ENCODE data around the gene C11orf24. TPM values are rescaled to one million over a fixed set of nuclear protein-coding genes. Genes with fewer than 3 reads are reported as not detected.
A peak's percentile ranks its signal among the peaks of the same experiment; 100 is the strongest.

C11orf24 gene
- total and polyA plus RNA-seq, 10 of the 15 experiments (the other 5 are each of a cell fraction or from before 2014, with no cell fraction given) = 4.3 to 104 (median 41.4) TPM

GRCh38 chr11:68267881-68268240 is 3.9 kb downstream of the C11orf24 start (continued):
- TF ChIP-seq ZBTB11 (CRISPR knock-in tag; IDR thresholded peaks at IDR 0.05) (no peak), EED (IDR thresholded peaks at IDR 0.05; ENCODE audit: low read depth) (no peak)

GRCh38 chr11:68266936-68267880 is 4.6 kb downstream of the C11orf24 start:
- SMC1A ChIA-PET (ENCODE audit: uncharacterized antibody, unreplicated experiment) = interaction anchor here (0.9 to 9.9 kb wide), 7 partner anchors 9 to 74 kb away, joined by 3 to 102 read pairs (median 6); no protein-coding TSS in a partner anchor
- no peaks in the 10 kb centered on the region for H3K9me3 ChIP-seq (replicated peaks; ENCODE audit: control insufficient read depth, insufficient read depth, low read length)
- DNase-seq (ENCODE audit: low read depth, low spot score) = no peak
- peaks cover 16 to 24% of the 10 kb centered on the region in 2 experiments; a peak in 3 of 4 replicates for H3K36me3 ChIP-seq (ENCODE audit: control insufficient read depth in 2 of 2, insufficient read depth in 2 of 2, low read length in 1 of 2)
- H3K27ac ChIP-seq (ENCODE audit: control insufficient read depth, insufficient read depth) = peak overlapping the region; percentile 93
- TF ChIP-seq SPI1 (IDR thresholded peaks at IDR 0.05; ENCODE audit: borderline replicate concordance, insufficient read depth, low read depth, low read length) = no peak
- TF ChIP-seq POLR2AphosphoS2 (IDR thresholded peaks at IDR 0.05; ENCODE audit: low read depth, low read length) = no peak
- TF ChIP-seq SIN3A (IDR thresholded peaks at IDR 0.05; ENCODE audit: low read depth, low read length) = peak; percentile 14; the same call in 1 of the 2 replicates
- TF ChIP-seq KDM1A (IDR thresholded peaks at IDR 0.05; ENCODE audit: borderline replicate concordance) = no peak
- peak; percentile 93 for TF ChIP-seq ZBTB40 (IDR thresholded peaks at IDR 0.05; ENCODE audit: borderline replicate concordance)
- TF ChIP-seq BACH1 (IDR thresholded peaks at IDR 0.05; ENCODE audit: borderline replicate concordance) = no peak
- 83% methylated on average over 12 of the region's 12 CpGs for WGBS (ENCODE audit: insufficient coverage, insufficient replicate concordance, low lambda C conversion rate, missing lambda C conversion rate)
- H2AFZ ChIP-seq (ENCODE audit: control insufficient read depth, low read depth, low read length) = no peak overlapping the region
- RAD21 ChIA-PET (ENCODE audit: unreplicated experiment) = interaction anchor here (0.8 to 3.8 kb wide), 4 partner anchors 9 to 33 kb away, joined by 4 to 24 read pairs (median 12); no protein-coding TSS in a partner anchor
- H3K27me3 ChIP-seq (replicated peaks in 1 of 2; ENCODE audit: control insufficient read depth in 2 of 2, insufficient read depth in 2 of 2, low read length in 1 of 2) = no peaks in the 10 kb centered on the region
- peaks cover 39% of the 10 kb centered on the region for H3K4me1 ChIP-seq (ENCODE audit: control insufficient read depth, insufficient read depth, low read length)
- no peaks in the 10 kb centered on the region for H4K20me1 ChIP-seq (ENCODE audit: control insufficient read depth, insufficient read depth)
- H3K4me3 ChIP-seq = peak overlapping the region; percentile 60
- peak overlapping the region; percentile 19 for H3K9ac ChIP-seq (ENCODE audit: control insufficient read depth, insufficient read depth, low read length)
- in situ Hi-C loops (cut with MboI) (no loop called here), intact Hi-C loops (cut with micrococcal nuclease; ENCODE audit: unreplicated experiment) (loop anchor here (5.0 kb wide), 1 partner anchor 195 kb away; the partner anchor contains the start of gene PPP6R3)
- CTCF ChIA-PET = interaction anchor here (1.1 to 14.0 kb wide), 8 partner anchors 10 to 916 kb away, joined by 3 to 365 read pairs (median 4); no protein-coding TSS in a partner anchor
- peaks cover 60% of the 10 kb centered on the region for H3K79me2 ChIP-seq (ENCODE audit: control insufficient read depth, insufficient read depth, low read length)
- H3K4me2 ChIP-seq (ENCODE audit: control insufficient read depth, insufficient read depth) = peak overlapping the region; percentile 88
- POLR2A ChIA-PET = interaction anchor here (0.6 to 2.1 kb wide), 8 partner anchors 11 to 193 kb away, joined by 4 to 13 read pairs (median 6); partner anchors contain the start of gene PPP6R3
- ATAC-seq = no peak
- TSS peak; percentile 60 for BruUV-seq (replicated peaks)
- peak; percentile 35 for FAIRE-seq
